Measurements from ENCODE around the gene PIGK. TPM values are rescaled to one million over a fixed set of nuclear protein-coding genes. Genes with fewer than 3 reads are reported as not detected.

PIGK gene
- total and polyA plus RNA-seq, 2 of the 4 experiments (the other 2 are of a cell fraction): 15.6 to 21.2 TPM

- Histone ChIP-seq H2AK5ac (ENCODE audit: low read depth, low read length) (no peak overlapping the region), H3K4ac (ENCODE audit: low read depth, low read length) (no peak overlapping the region), H3K27ac (ENCODE audit: insufficient read depth, low read length) (no peak overlapping the region), H4K5ac (ENCODE audit: low read depth, low read length) (no peak overlapping the region), H3K36me3 (ENCODE audit: control insufficient read depth, insufficient read depth, low read length) (no peaks in the 10 kb centered on the region), H2AFZ (replicated peaks; ENCODE audit: low read length, poor library complexity) (no peak overlapping the region), H2BK5ac (ENCODE audit: low read depth, low read length, poor library complexity, severe bottlenecking) (no peak overlapping the region), H3K4me2 (ENCODE audit: low read depth, low read length) (no peak overlapping the region), H4K8ac (ENCODE audit: low read depth in 2 of 2, low read length in 2 of 2) (no peak overlapping the region), H3K14ac (replicated peaks; ENCODE audit: low read depth, low read length) (no peak overlapping the region), H3K79me1 (ENCODE audit: low read depth in 1 of 2, low read length in 2 of 2) (no peaks in the 10 kb centered on the region), H3K9ac (ENCODE audit: low read depth, low read length) (no peak overlapping the region), H3K27me3 (ENCODE audit: control insufficient read depth, insufficient read depth, low read length) (no peaks in the 10 kb centered on the region), H3K18ac (ENCODE audit: low read depth, low read length) (no peak overlapping the region), H3K9me1 (ENCODE audit: insufficient read depth, low read length) (no peaks in the 10 kb centered on the region), H2BK20ac (ENCODE audit: low read depth, low read length) (no peak overlapping the region), H2AK9ac (replicated peaks; ENCODE audit: low read depth, low read length, poor library complexity) (no peak overlapping the region), H4K20me1 (ENCODE audit: insufficient read depth, low read length) (no peaks in the 10 kb centered on the region), H2BK15ac (ENCODE audit: low read depth, low read length) (no peak overlapping the region), H3K9me3 (ENCODE audit: control insufficient read depth, insufficient read depth, low read length) (no peaks in the 10 kb centered on the region), H3K56ac (ENCODE audit: extremely low read depth, insufficient read depth, low read length) (no peak overlapping the region), H3K23ac (ENCODE audit: low read depth, low read length) (no peak overlapping the region), H3K4me1 (ENCODE audit: control insufficient read depth, insufficient read depth, low read length) (no peaks in the 10 kb centered on the region), H2BK120ac (ENCODE audit: low read depth, low read length) (no peak overlapping the region), H4K91ac (ENCODE audit: insufficient read depth, low read depth, low read length) (no peak overlapping the region), H3K4me3 (ENCODE audit: insufficient read depth, low read depth, low read length) (no peak overlapping the region)
- no peak for ATAC-seq (ENCODE audit: low read depth)
- ChIA-PET POLR2A (ENCODE audit: unreplicated experiment) (interaction anchor here (0.6 kb wide), 1 partner anchor 390 kb away, joined by 23 read pairs; no protein-coding TSS in a partner anchor), CTCF (interaction anchor here (0.8 kb wide), 1 partner anchor 373 kb away, joined by 3 read pairs; no protein-coding TSS in a partner anchor)
- TF ChIP-seq CHD1 (IDR thresholded peaks at IDR 0.05; ENCODE audit: low read depth, low read length) (no peak), RAD21 (IDR thresholded peaks at IDR 0.05; ENCODE audit: low read length) (peak; percentile 43), MAZ (IDR thresholded peaks at IDR 0.05; ENCODE audit: borderline replicate concordance, low read depth, low read length) (no peak), CTCF (conservative IDR thresholded peaks at IDR 0.05; ENCODE audit: low read depth, low read length) (peak; percentile 45), RCOR1 (IDR thresholded peaks at IDR 0.05; ENCODE audit: insufficient replicate concordance, low read length) (no peak)
- in situ Hi-C loops (cut with MboI; ENCODE audit: low sequenced_read_pairs) (loop anchor here (10.0 kb wide), 2 partner anchors 809 to 989 kb away; no protein-coding TSS in a partner anchor), dilution Hi-C loops (cut with HindIII; ENCODE audit: low sequenced_read_pairs, unreplicated experiment) (no loop called here), intact Hi-C loops (cut with micrococcal nuclease) (loop anchor here (1.0 to 10.0 kb wide), 3 partner anchors 761 to 1235 kb away; no protein-coding TSS in a partner anchor)
- no TSS peak for BruUV-seq (replicated peaks)
- peak; percentile 1 for DNase-seq
- WGBS, 2 experiments (ENCODE audit: extremely low coverage in 2 of 2, insufficient read length in 1 of 2): no CpG with 5 or more reads among the region's 2 CpGs
These were observed 75.6 kb downstream of the PIGK start for GRCh38 chr1:77143529-77144121.

All from IMR-90 (cell line).